HCT116 (cell line): ENCODE data around the gene USP3. TPM values are rescaled to one million over a fixed set of nuclear protein-coding genes. Genes with fewer than 3 reads are reported as not detected.

Experiments used
- ATAC-seq: fragments of 200-7000 bp; cut with Tn5 transposase; 2 replicates; pipeline ENCODE4 v1.9.1; 2020; ENCODE audit warnings: mild to moderate bottlenecking, moderate library complexity
- BruUV-seq: library from RNA; stranded (reverse); fragments of 400-500 nt; replicated peaks from 2 replicates; lab custom pipeline; 2021; lab: Mats Ljungman, UMichigan
- CTCF ChIA-PET: fragments of 300-600 bp; sonication (Branson Sonifier 250); formaldehyde crosslinking; loops from one replicate; lab custom pipeline; 2021; ENCODE audit warnings: antibody characterized with exemption; lab: Charles Lee
- POLR2A ChIA-PET: fragments of 300-600, 350-600 bp; sonication (Branson Sonifier 250); formaldehyde crosslinking; loops from one replicate; lab custom pipeline; 2021; ENCODE audit warnings: antibody characterized with exemption; lab: Charles Lee
- RAD21 ChIA-PET, 2 experiments: fragments of 300-600 bp; sonication (Branson Sonifier 250); formaldehyde crosslinking; loops; one replicate each; lab custom pipeline; 2023; ENCODE audit warnings: low total read pairs in 2 of 2; ENCODE audit not compliant: uncharacterized antibody in 2 of 2, unreplicated experiment in 2 of 2, low non-redundant PET in 1 of 2; lab: Charles Lee
- DNase-seq: peaks from one replicate; pipeline ENCODE4 v3.0.0-alpha.2; 2010; ENCODE audit warnings: low read depth, low spot score
- H2AFZ ChIP-seq: fragments of 200-600 bp; shearing (Covaris generic), sonication (generic); 2 replicates; pipeline ENCODE4 v1.6.1; 2017; ENCODE audit warnings: low read depth, mixed run types, mixed read lengths, antibody characterized with exemption, low read length; ENCODE audit not compliant: poor library complexity, severe bottlenecking
- H3K27ac ChIP-seq: 2 replicates; pipeline ENCODE4 v1.5.1; 2012; ENCODE audit warnings: low read depth, low read length
- H3K27me3 ChIP-seq: fragments of 200-600 bp; sonication (generic); 2 replicates; pipeline ENCODE4 v1.6.1; 2016; ENCODE audit warnings: mixed run types, low read length, mixed read lengths; ENCODE audit not compliant: insufficient read depth
- H3K36me3 ChIP-seq, 2 experiments: fragments of 200-500 bp in 1 of 2; fragments of 200-600 bp in 1 of 2; sonication (Bioruptor generic) in 1 of 2; sonication (generic) in 1 of 2; 2 replicates each; pipeline versions ENCODE4 v1.5.1 to v1.6.1; 2014 to 2016; ENCODE audit warnings: low read length in 2 of 2, inconsistent platforms in 1 of 2, mixed read lengths in 1 of 2, mixed run types in 1 of 2; ENCODE audit not compliant: insufficient read depth in 2 of 2, control insufficient read depth in 1 of 2
- H3K4me1 ChIP-seq, 2 experiments: fragments of 200-600 bp in 1 of 2; sonication (generic) in 1 of 2; 2 replicates each; pipeline versions ENCODE4 v1.5.1 to v1.6.1; 2012 to 2017; ENCODE audit warnings: low read length in 2 of 2, inconsistent platforms in 1 of 2, mild to moderate bottlenecking in 1 of 2, mixed read lengths in 1 of 2, mixed run types in 1 of 2, moderate library complexity in 1 of 2; ENCODE audit not compliant: insufficient read depth in 2 of 2, control insufficient read depth in 1 of 2
- H3K4me2 ChIP-seq: fragments of 200-600 bp; sonication (generic); 2 replicates; pipeline ENCODE4 v1.6.1; 2017; ENCODE audit warnings: mixed run types, low read length, mixed read lengths
- H3K4me3 ChIP-seq, 2 experiments: fragments of 200-600 bp in 1 of 2; sonication (generic) in 1 of 2; replicated peaks in 1 of 2; 2 replicates each; pipeline ENCODE4 v1.5.1; 2011 to 2016; ENCODE audit warnings: low read length in 2 of 2, control low read depth in 1 of 2, low read depth in 1 of 2, mild to moderate bottlenecking in 1 of 2, mixed read lengths in 1 of 2, mixed run types in 1 of 2
- H3K79me2 ChIP-seq: fragments of 200-600 bp; sonication (generic); 2 replicates; pipeline ENCODE4 v1.6.1; 2017; ENCODE audit warnings: mild to moderate bottlenecking, mixed run types, low read length, moderate library complexity, mixed read lengths; ENCODE audit not compliant: insufficient read depth
- H3K9ac ChIP-seq: fragments of 200-600 bp; sonication (generic); 2 replicates; pipeline ENCODE4 v1.6.1; 2016; ENCODE audit warnings: low read length, mixed read lengths
- H3K9me2 ChIP-seq: fragments of 200-600 bp; sonication (generic), shearing (Covaris generic); 2 replicates; pipeline ENCODE4 v1.6.1; 2017; ENCODE audit warnings: mixed run types, mild to moderate bottlenecking, moderate library complexity; ENCODE audit not compliant: insufficient read depth
- H3K9me3 ChIP-seq, 2 experiments: fragments of 200-500 bp in 1 of 2; fragments of 200-600 bp in 1 of 2; sonication (Bioruptor generic) in 1 of 2; sonication (generic) in 1 of 2; 2 replicates each; pipeline ENCODE4 v1.6.1; 2014 to 2017; ENCODE audit warnings: low read length in 2 of 2, mixed read lengths in 2 of 2, inconsistent platforms in 1 of 2, low read depth in 1 of 2, mild to moderate bottlenecking in 1 of 2, mixed run types in 1 of 2, moderate library complexity in 1 of 2; ENCODE audit not compliant: control insufficient read depth in 1 of 2, insufficient read depth in 1 of 2
- H4K20me1 ChIP-seq: fragments of 200-600 bp; sonication (generic), shearing (Covaris generic); 2 replicates; pipeline ENCODE4 v1.6.1; 2017; ENCODE audit warnings: mixed run types, mild to moderate bottlenecking, moderate library complexity; ENCODE audit not compliant: insufficient read depth
- CEBPB ChIP-seq: IDR thresholded peaks from 2 replicates; pipeline ENCODE4 v1.6.1; 2012; ENCODE audit warnings: low read depth
- EGR1 ChIP-seq: IDR thresholded peaks from 2 replicates; pipeline ENCODE4 v1.6.1; 2012; ENCODE audit warnings: low read depth
- EZH2phosphoT487 ChIP-seq: fragments of 200-600 bp; IDR thresholded peaks from 2 replicates; pipeline ENCODE4 v1.6.1; 2018; ENCODE audit warnings: antibody characterized with exemption, borderline replicate concordance
- FOSL1 ChIP-seq: IDR thresholded peaks from 2 replicates; pipeline ENCODE4 v1.6.1; 2012; ENCODE audit warnings: low read depth
- JUND ChIP-seq: IDR thresholded peaks from 2 replicates; pipeline ENCODE4 v1.6.1; 2012
- POLR2A ChIP-seq: IDR thresholded peaks from 2 replicates; pipeline ENCODE4 v1.7.0; 2011; ENCODE audit warnings: borderline replicate concordance; ENCODE audit not compliant: insufficient read depth, insufficient read length; ENCODE audit errors: extremely low read depth
- POLR2AphosphoS5 ChIP-seq: IDR thresholded peaks from 2 replicates; pipeline ENCODE4 v1.6.1; 2011; ENCODE audit warnings: mild to moderate bottlenecking, low read depth, low read length, moderate library complexity
- SIN3A ChIP-seq: IDR thresholded peaks from 2 replicates; pipeline ENCODE4 v1.6.1; 2012; ENCODE audit warnings: low read depth
- SP1 ChIP-seq: IDR thresholded peaks from 2 replicates; pipeline ENCODE4 v1.6.1; 2012; ENCODE audit warnings: low read depth
- SRF ChIP-seq: IDR thresholded peaks from 2 replicates; pipeline ENCODE4 v1.6.1; 2012; ENCODE audit warnings: low read depth
- TCF7L2 ChIP-seq: IDR thresholded peaks from 2 replicates; pipeline ENCODE4 v1.7.0; 2011; ENCODE audit warnings: borderline replicate concordance, inconsistent platforms; ENCODE audit not compliant: insufficient read depth, insufficient read length; ENCODE audit errors: extremely low read depth
- YY1 ChIP-seq: IDR thresholded peaks from 2 replicates; pipeline ENCODE4 v1.6.1; 2011; ENCODE audit warnings: low read length, low read depth, moderate library complexity, mild to moderate bottlenecking; ENCODE audit not compliant: insufficient replicate concordance; ENCODE audit errors: extremely low read depth
- ZNF274 ChIP-seq: fragments of 200-500 bp; sonication (Bioruptor generic); IDR thresholded peaks from 2 replicates; pipeline ENCODE4 v1.6.1; 2014; ENCODE audit warnings: mild to moderate bottlenecking, low read depth, low read length, inconsistent platforms
- intact Hi-C: fragments of 100-400 bp; cut with micrococcal nuclease; formaldehyde crosslinking; loops from 2 replicates; pipeline ENCODE4 v1.10.0; 2022
- total RNA-seq: library from RNA; stranded (reverse); gene quantifications from one replicate; pipeline ENCODE4 v1.2.1, GENCODE V29; 2021; ENCODE audit not compliant: unreplicated experiment
- TF ChIP-seq, protein P1 (sequence below): IDR thresholded peaks from 2 replicates; pipeline ENCODE4 v1.6.1; 2012; ENCODE audit warnings: low read depth
- TF ChIP-seq, protein P2 (sequence below): IDR thresholded peaks from 2 replicates; pipeline ENCODE4 v1.6.1; 2012
- TF ChIP-seq, protein P3 (sequence below): IDR thresholded peaks from 2 replicates; pipeline ENCODE4 v1.6.1; 2011; ENCODE audit warnings: mild to moderate bottlenecking, low read length, moderate library complexity; ENCODE audit not compliant: insufficient replicate concordance; ENCODE audit errors: extremely low read depth
- TF ChIP-seq, protein P4 (sequence below), 3 experiments: fragments of 200-600 bp in 1 of 3; sonication (generic) in 1 of 3; IDR thresholded peaks in 2 of 3; conservative IDR thresholded peaks in 1 of 3; 2 replicates each; pipeline ENCODE4 v1.5.1; 2012 to 2017; ENCODE audit warnings: low read depth in 2 of 3, low read length in 2 of 3, antibody characterized with exemption in 1 of 3, borderline replicate concordance in 1 of 3, control low read depth in 1 of 3, mild to moderate bottlenecking in 1 of 3, mixed read lengths in 1 of 3, mixed run types in 1 of 3, moderate library complexity in 1 of 3; ENCODE audit not compliant: insufficient read depth in 1 of 3
- TF ChIP-seq, protein P5 (sequence below): IDR thresholded peaks from 2 replicates; pipeline ENCODE4 v1.6.1; 2012

USP3 gene
- total RNA-seq, 1 experiment from 2014 or later = 61.6 TPM

DNA sequence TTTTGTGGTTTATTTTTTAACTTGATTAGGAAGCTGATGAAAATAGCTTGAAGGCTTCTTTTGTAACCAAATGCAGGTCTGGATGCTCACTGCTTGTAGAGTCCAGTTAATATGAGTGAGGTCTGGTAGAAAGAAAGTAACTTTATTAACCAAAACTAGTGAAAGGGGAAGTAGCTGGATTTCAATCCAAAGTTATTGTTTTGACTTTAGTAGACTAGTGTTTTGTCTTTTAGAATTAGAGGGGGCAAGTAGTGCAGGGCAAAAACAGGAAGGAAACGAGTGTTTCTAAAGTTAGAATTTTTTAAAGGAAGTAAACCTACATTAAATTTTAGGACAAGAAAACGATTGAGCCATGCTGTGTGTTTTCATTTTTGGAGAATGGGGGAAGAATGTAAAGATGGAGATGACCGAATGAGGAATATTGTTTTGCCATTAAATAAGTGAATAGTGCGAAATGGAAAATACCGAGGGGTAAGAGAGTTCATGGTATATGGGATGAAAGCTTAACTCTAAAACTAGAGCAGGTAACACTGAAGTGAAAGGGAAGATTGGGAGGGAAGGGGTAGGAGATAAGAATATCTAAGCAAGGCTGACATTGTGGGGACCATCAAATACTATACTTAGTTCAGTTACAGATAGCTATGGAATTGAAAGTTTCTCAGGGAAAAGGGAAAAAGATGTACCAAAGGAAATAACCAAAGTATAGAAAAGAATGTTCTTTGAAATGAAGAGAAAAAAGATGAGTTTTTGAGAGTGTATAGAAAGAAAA, 40.0 kb downstream of the USP3 start:
- Histone ChIP-seq H3K27ac (no peak overlapping the region), H3K9ac (no peak overlapping the region), H3K27me3 (no peaks in the 10 kb centered on the region), H3K4me1 (no peaks in the 10 kb centered on the region), H3K9me2 (no peaks in the 10 kb centered on the region), H3K36me3 (0 out of 4 replicates have a peak, but pooled peaks cover 0 to 2% of the 10 kb centered on the region in 2 experiments), H3K79me2 (peaks cover 55% of the 10 kb centered on the region), H3K4me2 (no peak overlapping the region), H2AFZ (no peak overlapping the region), H3K9me3 (no peaks in the 10 kb centered on the region), H4K20me1 (peaks cover 20% of the 10 kb centered on the region; the same call in 1 of the 2 replicates), H3K4me3 (no peak overlapping the region)
- ChIA-PET POLR2A (interaction anchor here (1.3 kb wide), 1 partner anchor 12 kb away, joined by 3 read pairs; no protein-coding TSS in a partner anchor), RAD21 (no interaction called here), CTCF (no interaction called here)
- no peak for DNase-seq
- TF ChIP-seq EGR1 (no peak), SP1 (no peak), POLR2AphosphoS5 (no peak), JUND (no peak), SRF (no peak), TCF7L2 (no peak), POLR2A (no peak), ZNF274 (no peak), CEBPB (no peak), SIN3A (no peak), FOSL1 (no peak), EZH2phosphoT487 (no peak), YY1 (no peak)
- TF ChIP-seq, protein P1, sequence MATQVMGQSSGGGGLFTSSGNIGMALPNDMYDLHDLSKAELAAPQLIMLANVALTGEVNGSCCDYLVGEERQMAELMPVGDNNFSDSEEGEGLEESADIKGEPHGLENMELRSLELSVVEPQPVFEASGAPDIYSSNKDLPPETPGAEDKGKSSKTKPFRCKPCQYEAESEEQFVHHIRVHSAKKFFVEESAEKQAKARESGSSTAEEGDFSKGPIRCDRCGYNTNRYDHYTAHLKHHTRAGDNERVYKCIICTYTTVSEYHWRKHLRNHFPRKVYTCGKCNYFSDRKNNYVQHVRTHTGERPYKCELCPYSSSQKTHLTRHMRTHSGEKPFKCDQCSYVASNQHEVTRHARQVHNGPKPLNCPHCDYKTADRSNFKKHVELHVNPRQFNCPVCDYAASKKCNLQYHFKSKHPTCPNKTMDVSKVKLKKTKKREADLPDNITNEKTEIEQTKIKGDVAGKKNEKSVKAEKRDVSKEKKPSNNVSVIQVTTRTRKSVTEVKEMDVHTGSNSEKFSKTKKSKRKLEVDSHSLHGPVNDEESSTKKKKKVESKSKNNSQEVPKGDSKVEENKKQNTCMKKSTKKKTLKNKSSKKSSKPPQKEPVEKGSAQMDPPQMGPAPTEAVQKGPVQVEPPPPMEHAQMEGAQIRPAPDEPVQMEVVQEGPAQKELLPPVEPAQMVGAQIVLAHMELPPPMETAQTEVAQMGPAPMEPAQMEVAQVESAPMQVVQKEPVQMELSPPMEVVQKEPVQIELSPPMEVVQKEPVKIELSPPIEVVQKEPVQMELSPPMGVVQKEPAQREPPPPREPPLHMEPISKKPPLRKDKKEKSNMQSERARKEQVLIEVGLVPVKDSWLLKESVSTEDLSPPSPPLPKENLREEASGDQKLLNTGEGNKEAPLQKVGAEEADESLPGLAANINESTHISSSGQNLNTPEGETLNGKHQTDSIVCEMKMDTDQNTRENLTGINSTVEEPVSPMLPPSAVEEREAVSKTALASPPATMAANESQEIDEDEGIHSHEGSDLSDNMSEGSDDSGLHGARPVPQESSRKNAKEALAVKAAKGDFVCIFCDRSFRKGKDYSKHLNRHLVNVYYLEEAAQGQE = no peak
- TF ChIP-seq, protein P2, sequence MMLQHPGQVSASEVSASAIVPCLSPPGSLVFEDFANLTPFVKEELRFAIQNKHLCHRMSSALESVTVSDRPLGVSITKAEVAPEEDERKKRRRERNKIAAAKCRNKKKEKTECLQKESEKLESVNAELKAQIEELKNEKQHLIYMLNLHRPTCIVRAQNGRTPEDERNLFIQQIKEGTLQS = no peak
- TF ChIP-seq, protein P3, sequence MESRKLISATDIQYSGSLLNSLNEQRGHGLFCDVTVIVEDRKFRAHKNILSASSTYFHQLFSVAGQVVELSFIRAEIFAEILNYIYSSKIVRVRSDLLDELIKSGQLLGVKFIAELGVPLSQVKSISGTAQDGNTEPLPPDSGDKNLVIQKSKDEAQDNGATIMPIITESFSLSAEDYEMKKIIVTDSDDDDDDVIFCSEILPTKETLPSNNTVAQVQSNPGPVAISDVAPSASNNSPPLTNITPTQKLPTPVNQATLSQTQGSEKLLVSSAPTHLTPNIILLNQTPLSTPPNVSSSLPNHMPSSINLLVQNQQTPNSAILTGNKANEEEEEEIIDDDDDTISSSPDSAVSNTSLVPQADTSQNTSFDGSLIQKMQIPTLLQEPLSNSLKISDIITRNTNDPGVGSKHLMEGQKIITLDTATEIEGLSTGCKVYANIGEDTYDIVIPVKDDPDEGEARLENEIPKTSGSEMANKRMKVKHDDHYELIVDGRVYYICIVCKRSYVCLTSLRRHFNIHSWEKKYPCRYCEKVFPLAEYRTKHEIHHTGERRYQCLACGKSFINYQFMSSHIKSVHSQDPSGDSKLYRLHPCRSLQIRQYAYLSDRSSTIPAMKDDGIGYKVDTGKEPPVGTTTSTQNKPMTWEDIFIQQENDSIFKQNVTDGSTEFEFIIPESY = no peak
- TF ChIP-seq, protein P4, sequence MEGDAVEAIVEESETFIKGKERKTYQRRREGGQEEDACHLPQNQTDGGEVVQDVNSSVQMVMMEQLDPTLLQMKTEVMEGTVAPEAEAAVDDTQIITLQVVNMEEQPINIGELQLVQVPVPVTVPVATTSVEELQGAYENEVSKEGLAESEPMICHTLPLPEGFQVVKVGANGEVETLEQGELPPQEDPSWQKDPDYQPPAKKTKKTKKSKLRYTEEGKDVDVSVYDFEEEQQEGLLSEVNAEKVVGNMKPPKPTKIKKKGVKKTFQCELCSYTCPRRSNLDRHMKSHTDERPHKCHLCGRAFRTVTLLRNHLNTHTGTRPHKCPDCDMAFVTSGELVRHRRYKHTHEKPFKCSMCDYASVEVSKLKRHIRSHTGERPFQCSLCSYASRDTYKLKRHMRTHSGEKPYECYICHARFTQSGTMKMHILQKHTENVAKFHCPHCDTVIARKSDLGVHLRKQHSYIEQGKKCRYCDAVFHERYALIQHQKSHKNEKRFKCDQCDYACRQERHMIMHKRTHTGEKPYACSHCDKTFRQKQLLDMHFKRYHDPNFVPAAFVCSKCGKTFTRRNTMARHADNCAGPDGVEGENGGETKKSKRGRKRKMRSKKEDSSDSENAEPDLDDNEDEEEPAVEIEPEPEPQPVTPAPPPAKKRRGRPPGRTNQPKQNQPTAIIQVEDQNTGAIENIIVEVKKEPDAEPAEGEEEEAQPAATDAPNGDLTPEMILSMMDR (IDR thresholded peaks at IDR 0.05 in 2 of 3, conservative IDR thresholded peaks at IDR 0.05 in 1 of 3; ENCODE audit: borderline replicate concordance in 1 of 3, insufficient read depth in 1 of 3, low read depth in 2 of 3, low read length in 2 of 3) = no peak
- TF ChIP-seq, protein P5, sequence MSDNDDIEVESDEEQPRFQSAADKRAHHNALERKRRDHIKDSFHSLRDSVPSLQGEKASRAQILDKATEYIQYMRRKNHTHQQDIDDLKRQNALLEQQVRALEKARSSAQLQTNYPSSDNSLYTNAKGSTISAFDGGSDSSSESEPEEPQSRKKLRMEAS = no peak
- ATAC-seq = no peak
- BruUV-seq = no TSS peak
- intact Hi-C loops = no loop called here
